ENCODE measurements around the gene CDADC1. TPM values are rescaled to one million over a fixed set of nuclear protein-coding genes. Genes with fewer than 3 reads are reported as not detected.

The CDADC1 gene
- total and polyA plus RNA-seq, 2 of the 13 experiments (the other 11 are each of a cell fraction or from before 2014, with no cell fraction given) = 2.4 to 9.0 TPM

DNA sequence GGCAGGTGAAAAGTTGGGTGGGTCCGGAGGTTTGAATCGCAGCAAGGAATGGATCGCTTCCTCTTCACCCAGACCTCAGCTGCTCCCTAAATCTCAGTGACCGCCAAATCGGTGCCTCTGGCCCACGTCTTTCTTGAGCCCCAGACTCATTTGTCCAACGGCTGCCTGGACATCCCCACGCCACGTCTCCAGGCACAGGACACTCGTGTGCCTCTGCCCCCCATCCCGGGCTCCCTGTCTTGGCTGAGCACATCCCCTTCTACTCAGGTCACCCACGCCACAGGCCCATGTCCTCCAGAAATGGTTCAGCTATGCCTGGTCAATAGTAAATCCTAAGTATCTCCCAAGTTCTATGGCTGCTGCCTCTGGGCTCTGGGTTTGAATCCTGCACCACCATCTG is 56.6 kb downstream of the CDADC1 start:
- DNase-seq (ENCODE audit: low spot score) (no peak), FAIRE-seq (no peak), ATAC-seq (no peak)
- no peaks in the 10 kb centered on the region for H3K79me2 ChIP-seq (ENCODE audit: insufficient read depth, low read length)
- 93% methylated on average over 12 of the region's 12 CpGs for WGBS (ENCODE audit: low lambda C conversion rate)
- no peaks in the 10 kb centered on the region for H3K27me3 ChIP-seq (ENCODE audit: control insufficient read depth in 1 of 2, insufficient read depth in 2 of 2, low read length in 2 of 2)
- no peak overlapping the region for H3K9ac ChIP-seq (ENCODE audit: insufficient read depth, low read depth, low read length)
- CTCF ChIA-PET (ENCODE audit: low intra/inter-chr PET ratio, low total read pairs) = no interaction called here
- no peak overlapping the region for H2AFZ ChIP-seq (ENCODE audit: low read length)
- no peak overlapping the region for H3K4me2 ChIP-seq (ENCODE audit: low read depth, low read length)
- POLR2A ChIA-PET = interaction anchor here (1.3 kb wide), 1 partner anchor 10 kb away, joined by 5 read pairs; no protein-coding TSS in a partner anchor
- no peaks in the 10 kb centered on the region for H3K9me3 ChIP-seq (ENCODE audit: low read length)
- in situ Hi-C loops (cut with HindIII; ENCODE audit: extremely low pct_ligation_motif_present, low pct_unique_long_range_greater_than_20kb) (loop anchor here (5.0 to 10.0 kb wide), 2 partner anchors 120 to 303 kb away; no protein-coding TSS in a partner anchor), intact Hi-C loops (cut with micrococcal nuclease; ENCODE audit: unreplicated experiment) (loop anchor here (5.0 kb wide), 2 partner anchors 68 to 138 kb away; partner anchors contain the start of genes CAB39L and SETDB2)
- H3K4me1 ChIP-seq (ENCODE audit: insufficient read depth, low read length) = peaks cover 79% of the 10 kb centered on the region
- H3K36me3 ChIP-seq (replicated peaks in 1 of 2; ENCODE audit: control insufficient read depth in 1 of 2, insufficient read depth in 2 of 2, low read length in 2 of 2) = no peaks in the 10 kb centered on the region
- no peaks in the 10 kb centered on the region for H4K20me1 ChIP-seq (ENCODE audit: insufficient read depth, low read length)
- no peak overlapping the region for H3K27ac ChIP-seq (ENCODE audit: extremely low read length, insufficient read depth, low read length)
- TF ChIP-seq ATF1 (CRISPR knock-in tag; IDR thresholded peaks at IDR 0.05) = no peak
- no peak for TF ChIP-seq ZNF547 (CRISPR knock-in tag; IDR thresholded peaks at IDR 0.05)
- no peak for TF ChIP-seq HNF1B (CRISPR knock-in tag; IDR thresholded peaks at IDR 0.05)
- no peak for TF ChIP-seq ZSCAN31 (CRISPR knock-in tag; IDR thresholded peaks at IDR 0.05; ENCODE audit: low read depth)
- no peak for TF ChIP-seq MIER2 (CRISPR knock-in tag; IDR thresholded peaks at IDR 0.05)
- no peak for TF ChIP-seq SNAPC5 (CRISPR knock-in tag; IDR thresholded peaks at IDR 0.05; ENCODE audit: borderline replicate concordance)
- no peak for TF ChIP-seq FOXM1 (CRISPR knock-in tag; IDR thresholded peaks at IDR 0.05)
- no peak for TF ChIP-seq ZNF652 (CRISPR knock-in tag; IDR thresholded peaks at IDR 0.05; ENCODE audit: borderline replicate concordance, low read depth)
- H3K4me3 ChIP-seq (replicated peaks in 1 of 3; ENCODE audit: insufficient read depth in 1 of 3, low read depth in 2 of 3, low read length in 3 of 3) = no peak overlapping the region
- no TSS peak for BruUV-seq (replicated peaks)

Data from HepG2 (cell line).